ENCODE measurements around the gene ZNRF2.

DNA sequence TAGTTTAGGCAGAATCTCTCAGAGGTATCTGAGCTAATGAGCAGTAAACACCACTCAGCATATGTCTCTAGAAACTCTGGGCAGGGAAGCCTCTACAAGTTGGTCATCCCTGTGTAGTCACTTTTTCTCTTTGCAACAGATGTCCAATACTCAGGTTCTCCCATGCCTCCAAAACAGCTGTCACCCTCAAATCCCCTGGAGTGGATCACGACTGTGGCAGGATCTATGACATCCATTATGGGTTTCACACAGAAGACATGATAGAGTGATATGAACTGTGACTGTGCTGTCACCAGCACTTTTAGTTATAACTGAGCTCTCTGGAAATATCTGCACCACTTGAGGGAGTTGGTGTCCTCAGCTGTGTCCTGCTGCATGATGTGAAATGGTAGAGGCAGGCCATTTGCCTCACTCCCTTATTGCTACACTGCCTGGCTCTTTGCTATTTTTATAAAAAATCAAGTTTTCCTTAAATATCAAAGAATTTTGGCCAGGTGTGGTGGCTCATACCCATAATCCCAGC is 24.1 kb upstream of the ZNRF2 start:
- TF ChIP-seq, protein P1, sequence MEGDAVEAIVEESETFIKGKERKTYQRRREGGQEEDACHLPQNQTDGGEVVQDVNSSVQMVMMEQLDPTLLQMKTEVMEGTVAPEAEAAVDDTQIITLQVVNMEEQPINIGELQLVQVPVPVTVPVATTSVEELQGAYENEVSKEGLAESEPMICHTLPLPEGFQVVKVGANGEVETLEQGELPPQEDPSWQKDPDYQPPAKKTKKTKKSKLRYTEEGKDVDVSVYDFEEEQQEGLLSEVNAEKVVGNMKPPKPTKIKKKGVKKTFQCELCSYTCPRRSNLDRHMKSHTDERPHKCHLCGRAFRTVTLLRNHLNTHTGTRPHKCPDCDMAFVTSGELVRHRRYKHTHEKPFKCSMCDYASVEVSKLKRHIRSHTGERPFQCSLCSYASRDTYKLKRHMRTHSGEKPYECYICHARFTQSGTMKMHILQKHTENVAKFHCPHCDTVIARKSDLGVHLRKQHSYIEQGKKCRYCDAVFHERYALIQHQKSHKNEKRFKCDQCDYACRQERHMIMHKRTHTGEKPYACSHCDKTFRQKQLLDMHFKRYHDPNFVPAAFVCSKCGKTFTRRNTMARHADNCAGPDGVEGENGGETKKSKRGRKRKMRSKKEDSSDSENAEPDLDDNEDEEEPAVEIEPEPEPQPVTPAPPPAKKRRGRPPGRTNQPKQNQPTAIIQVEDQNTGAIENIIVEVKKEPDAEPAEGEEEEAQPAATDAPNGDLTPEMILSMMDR (IDR thresholded peaks at IDR 0.05; ENCODE audit: low read depth, low read length) = no peak
- TF ChIP-seq POLR2A (IDR thresholded peaks at IDR 0.05; ENCODE audit: extremely low read depth, insufficient read length) (no peak), MYC (IDR thresholded peaks at IDR 0.05; ENCODE audit: low read depth, low read length) (no peak)
- TF ChIP-seq, protein P2, sequence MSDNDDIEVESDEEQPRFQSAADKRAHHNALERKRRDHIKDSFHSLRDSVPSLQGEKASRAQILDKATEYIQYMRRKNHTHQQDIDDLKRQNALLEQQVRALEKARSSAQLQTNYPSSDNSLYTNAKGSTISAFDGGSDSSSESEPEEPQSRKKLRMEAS (IDR thresholded peaks at IDR 0.05; ENCODE audit: low read depth, low read length) = no peak
